ENCODE results near the gene SETBP1.

Gene SETBP1

DNA sequence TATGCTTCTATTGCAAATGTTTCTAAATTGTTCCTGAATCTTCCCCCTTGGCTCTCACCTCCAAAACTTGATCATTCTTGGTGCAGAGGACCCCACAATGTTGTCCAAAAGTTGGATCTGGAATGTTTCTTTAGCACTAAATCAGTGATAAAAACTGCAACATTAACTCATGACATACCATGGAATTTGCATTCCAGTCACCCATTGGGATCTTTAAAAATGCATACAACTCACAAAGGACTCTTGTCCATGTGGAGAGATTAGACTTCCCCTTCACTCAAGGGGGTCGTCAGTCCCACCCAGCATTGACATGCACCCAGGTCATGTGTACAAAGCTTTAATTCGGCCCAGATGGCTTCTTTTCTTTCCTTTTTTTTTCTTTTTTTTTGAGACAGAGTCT lies 169.3 kb downstream of the SETBP1 start:
- DNase-seq, result no peak

DNA sequence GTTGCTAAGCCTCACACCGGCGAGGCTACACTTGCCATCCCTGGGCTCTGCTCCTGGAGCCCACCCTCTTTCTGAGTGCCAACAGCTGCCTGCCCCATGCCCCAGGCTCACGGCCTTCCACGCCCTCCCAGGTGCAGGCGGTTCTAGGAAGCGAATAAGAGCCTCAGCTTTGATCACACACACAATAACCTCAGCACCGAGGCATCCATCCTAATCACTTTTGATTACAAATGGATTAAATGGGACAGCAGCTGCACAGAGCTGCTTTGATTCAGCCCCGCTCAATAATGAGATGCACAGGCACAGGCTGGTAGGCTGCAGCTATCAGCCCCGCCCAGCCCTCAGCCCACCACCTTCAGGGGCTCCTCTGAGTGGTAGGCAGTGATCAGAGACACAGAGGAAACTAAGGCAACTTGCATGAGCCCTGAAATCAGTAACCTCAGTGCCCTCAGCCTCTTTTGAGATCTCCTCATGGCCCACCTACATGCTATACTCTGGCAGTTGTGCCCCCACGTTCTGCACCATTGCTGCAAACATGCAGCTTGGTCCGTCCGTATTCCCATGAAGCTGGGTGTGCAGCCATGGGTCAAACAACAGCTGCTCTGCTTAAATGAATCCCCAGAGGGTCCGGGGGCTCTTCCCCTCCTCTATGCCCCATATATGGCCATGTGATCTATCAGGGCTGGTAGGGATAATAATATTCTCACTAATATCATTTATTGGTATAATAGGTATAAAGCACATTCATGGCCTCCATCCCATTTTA lies 171.4 kb downstream of the SETBP1 start:
- no peak for DNase-seq

DNA sequence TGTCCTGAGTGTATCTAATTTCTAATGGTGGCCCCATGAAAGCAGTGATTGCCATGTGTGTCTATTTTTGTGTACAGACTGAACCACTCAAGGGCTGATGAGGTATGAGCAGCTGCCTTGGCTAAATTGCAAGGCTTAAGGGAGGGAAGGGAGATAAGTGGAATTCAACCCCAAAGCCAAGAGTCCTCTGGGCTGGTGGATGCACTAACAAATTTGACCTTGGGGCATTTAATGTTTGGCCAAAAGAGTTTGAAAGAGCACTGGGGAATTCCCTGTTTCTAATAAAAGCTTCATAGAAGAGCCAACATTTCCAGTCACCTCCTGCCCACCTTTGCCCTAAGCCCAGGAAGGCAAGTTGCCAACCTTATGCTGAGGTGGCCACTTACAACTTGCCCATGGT lies 172.1 kb downstream of the SETBP1 start:
- no peak for DNase-seq

DNA sequence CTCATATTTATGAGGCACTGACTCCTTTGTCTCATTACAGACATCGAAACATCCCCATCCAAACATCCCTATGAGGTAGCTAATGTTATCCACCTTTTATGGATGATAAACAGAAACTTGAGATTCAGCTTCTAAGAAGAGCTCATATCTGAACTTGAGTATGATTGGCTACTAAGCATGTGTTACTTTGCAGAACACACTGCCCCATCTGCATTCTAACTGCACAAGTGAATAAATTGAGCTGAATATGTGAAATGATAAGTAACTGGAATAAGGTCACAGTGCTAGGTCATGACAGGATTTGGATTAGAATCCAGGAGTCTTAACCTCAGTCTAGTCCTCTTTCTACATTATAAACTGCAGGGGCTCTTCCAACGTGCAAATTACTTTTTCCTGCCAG lies 172.7 kb downstream of the SETBP1 start:
- DNase-seq, result no peak

DNA sequence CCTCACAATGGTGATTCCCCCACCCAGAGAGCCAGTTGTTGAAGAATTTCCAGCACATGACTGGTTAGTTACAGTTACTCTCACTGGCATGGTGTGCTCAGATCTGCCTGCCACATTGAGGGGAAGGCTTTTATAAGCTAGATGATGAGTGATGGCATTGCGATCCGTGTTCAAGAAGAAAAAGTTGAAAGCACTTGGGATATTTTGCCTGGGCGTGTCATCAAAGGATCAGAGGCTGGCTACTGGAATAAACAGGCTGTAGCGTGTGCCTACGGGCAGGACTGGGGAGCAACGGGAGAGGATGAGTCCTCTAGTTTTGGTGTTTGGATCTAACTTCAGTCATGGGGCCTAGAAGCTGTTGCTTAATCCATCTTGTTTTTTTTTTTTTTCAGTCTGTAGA lies 175.0 kb downstream of the SETBP1 start:
- DNase-seq, result no peak

DNA sequence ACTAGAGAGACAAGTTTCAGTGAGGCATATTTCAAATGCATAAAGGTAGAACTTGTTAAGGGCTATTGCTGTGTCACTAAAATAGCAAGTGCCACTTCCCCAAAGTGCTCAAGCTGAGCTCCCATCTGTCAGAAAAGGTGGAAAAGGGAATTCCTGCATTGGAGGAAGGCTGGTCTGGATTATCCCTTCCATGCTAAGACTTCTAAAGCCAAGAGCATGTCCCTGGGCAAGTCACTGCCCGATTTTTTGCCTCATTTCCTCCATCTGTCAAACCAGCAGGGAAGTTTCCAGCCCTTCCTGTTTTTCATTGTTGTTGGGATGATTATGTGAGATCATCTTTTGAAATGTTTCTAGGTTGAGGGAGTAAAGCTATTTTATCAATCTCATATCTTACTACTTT lies 175.5 kb downstream of the SETBP1 start:
- DNase-seq, result no peak

DNA sequence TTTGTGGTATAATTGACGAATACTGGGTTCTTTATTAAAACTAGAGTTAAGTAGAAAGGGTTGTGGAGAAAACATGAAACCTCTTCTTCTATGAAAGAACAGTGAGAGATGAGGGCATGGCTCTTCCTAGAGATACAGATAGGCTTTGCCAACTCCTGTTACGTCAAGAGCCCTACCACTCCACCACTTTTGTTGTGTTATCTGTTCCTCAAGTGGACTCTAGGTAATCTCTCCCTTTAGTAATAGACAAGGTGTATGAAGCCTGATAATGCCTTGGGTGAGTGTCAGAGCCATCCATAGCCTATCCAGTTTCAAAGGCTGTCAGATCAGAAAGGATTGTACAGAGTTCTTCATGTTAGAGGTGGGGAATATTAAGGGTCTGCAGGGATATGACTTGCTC lies 176.4 kb downstream of the SETBP1 start:
- no peak for DNase-seq

DNA sequence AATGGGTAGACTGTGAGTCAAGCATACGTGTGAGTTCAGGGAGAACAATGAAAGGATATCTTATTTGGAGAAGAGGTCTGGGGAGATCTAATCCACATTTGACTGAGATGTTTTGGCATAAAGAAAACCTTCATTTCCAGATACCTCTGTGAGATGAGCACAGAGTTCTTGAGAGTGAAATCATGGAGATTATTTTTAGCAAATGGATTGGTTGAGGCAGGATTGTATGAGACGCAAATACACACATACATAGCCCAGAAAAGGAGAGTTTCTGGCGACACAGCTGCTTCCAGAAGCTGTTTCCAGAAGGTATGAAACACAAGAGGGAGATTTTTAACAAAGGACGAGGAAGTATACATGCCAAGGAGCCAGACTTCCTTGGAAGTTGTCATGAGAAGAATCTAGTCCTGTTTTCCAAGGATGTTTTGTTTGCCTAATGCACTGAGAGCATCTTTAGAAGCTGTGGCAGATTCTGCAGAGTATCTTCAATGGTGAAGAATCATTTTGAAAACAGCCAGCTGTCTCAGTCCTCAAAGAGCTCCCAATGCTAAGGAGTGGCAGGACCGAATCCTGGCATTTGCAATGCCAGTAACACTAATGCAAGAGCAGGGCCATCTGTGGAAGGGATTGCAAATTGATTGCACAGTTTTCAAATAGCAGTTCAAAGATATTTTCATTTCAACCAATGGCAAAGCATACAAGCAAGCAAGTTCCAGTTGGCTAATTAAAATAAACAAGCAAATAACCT lies 177.2 kb downstream of the SETBP1 start:
- no peak for DNase-seq

DNA sequence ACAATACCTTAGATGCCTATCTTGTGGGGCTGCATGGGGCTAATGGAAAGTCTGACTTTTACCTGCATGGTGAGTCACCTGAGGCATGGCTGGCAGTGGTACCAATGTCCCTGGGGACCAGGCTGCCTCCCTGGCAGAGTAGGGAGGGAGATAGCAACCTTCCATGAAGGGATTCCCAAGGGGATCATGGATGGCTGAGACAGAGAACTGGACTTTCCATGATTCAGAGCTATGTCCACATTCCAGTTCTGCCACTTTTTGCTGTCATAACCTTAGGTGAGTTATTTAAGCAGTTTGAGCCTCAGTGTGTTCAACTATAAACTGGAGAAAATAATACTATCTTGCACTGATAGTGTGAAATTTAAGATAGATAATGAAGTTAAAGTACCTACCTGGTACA lies 178.6 kb downstream of the SETBP1 start:
- no peak for DNase-seq

DNA sequence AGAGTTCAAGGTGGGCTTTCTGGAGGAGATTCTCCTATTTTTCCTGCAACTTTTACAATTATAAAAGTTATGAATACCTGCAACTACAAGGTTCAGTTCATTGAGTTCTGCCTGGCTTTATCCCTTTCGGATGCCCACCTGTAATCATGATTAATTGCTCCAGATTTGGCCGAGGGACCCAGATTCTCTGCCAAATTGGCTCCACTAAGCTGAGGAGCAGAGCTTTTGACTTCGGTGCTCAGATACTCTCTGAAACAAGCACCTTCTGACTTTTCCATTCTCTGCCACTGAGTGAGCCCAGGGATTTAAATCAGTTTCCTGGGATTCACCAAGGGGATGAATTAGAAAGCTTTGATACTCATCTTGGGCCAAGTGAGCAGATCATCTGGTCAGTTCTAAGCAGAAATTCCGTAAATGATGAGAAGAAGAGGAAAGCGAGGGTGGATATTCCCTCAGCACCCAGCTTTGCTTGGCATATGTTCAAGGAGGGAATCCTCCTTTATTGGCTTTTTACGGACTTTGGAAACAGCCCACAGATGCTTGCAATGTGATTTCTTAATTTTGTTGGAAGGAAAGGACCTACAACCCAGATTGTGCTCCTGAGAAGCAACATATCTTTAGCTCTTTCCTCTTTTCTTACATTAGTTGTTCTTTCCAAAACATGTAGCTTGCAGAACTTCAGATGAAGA lies 179.2 kb downstream of the SETBP1 start:
- no peak for DNase-seq

DNA sequence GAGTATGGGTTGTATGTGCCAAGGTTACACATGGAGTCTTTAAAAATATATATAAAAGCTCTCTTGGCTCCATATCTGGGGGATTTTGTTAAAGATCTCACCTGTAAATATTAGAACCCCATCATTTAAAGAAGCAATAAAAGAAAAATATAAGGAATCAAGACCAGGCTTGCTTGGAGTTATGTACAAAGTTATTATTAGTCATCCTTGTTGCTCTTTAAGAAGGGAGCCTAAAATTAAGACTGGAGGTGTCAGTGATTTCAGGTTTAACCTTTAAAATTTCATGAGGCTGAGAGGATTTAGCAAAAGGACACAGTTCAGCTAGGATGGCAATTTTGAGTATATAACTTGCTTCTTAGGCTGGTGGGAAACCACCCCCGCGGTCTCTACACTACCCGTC lies 181.4 kb downstream of the SETBP1 start:
- DNase-seq, result no peak

DNA sequence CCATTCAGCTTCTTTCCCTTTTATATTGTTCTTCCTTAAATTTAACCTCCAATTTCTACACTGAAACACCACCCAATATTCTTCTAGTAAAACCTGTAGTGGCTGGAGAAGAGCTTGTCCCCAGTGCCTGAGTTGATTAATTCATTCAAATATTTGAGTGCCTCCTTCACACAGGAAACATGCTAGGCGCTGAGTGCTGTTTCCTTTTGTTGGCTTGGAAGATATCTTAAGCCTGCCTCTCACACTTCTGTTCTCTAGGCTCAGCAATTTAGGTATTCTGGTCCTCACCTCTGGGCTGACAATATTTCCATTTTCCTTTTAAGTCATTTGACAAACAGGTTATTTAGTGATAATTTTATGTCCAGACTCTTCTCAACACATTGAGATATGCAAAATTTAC lies 185.4 kb downstream of the SETBP1 start:
- DNase-seq, result no peak

DNA sequence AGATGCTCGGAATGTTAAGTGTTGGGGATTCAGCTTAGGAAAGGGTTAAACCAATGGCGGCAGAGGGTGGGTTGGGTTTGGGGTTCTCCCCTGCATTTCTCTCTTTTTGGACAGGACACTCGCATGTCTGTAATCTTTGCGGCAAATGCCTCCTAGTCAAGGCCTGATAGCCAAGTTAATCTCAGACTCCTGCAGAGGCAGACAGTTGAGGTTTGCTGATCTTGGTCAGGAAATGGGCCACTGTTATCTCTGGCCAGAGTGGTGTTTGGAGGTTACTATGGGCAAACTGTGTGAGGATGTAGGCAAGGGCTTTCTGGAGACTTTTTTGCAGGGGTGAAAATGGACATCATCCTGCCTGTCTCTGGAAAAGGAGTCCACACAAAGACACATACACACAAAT lies 188.8 kb downstream of the SETBP1 start:
- no peak for DNase-seq

DNA sequence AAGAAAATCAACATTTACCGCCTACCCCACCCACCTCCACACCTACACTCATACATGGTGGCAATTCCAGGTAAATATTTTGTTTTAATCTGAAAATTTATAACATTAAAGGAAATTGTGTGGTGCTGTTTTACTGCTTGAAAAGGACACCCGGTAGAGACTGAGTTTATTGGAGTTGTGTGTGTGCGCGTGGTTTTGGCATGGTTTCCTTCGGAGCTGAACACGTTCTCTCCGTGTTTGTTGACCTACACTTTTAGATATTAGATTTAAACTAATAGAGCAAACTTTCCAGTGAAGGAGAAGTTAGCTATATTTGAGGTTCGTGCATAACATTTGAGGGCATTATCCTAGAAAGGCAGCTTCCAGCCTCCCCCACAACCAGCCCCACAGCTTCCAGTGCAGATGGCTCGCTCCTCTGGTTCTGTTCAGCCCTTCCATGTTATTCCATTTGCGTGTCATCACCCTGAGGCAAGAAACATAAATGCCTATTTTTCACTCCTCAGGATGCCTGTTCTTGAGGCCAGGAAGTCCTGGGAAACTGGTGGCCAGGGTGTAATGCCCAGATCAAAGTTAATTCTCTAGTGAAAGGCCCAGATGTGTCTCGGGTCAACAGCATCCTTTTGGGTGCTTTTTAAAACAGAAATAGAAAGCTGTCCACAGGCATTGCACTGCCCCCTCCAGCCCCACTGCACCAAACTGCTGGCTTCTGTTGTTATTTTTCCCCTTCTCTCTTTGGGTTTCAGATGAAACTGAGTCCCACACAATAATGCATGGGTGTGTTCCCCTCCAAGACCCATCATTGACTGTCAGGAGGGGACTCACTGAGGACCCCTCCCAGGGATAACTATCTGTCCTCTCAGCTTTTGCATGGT lies 190.2 kb downstream of the SETBP1 start:
- no peak for DNase-seq

DNA sequence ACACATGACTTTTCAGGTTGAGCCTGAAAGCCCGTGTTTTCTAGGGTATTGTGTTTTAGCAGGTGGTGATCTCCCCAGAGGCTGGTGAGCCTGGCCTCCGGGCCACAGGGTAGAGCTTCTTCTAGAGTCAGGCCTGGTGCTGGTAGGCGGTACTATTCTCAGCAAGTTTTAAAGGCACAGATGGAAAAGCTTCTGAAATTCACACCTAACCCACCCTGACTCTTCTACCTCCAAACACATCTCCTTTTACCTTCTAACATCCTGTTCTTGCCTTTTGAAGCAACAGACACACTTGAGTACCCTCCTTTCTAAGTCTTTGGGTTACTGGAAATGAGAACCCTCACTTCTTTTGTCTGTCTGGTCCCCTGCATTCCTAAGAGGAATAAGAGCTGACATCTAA lies 191.1 kb downstream of the SETBP1 start:
- no peak for DNase-seq

DNA sequence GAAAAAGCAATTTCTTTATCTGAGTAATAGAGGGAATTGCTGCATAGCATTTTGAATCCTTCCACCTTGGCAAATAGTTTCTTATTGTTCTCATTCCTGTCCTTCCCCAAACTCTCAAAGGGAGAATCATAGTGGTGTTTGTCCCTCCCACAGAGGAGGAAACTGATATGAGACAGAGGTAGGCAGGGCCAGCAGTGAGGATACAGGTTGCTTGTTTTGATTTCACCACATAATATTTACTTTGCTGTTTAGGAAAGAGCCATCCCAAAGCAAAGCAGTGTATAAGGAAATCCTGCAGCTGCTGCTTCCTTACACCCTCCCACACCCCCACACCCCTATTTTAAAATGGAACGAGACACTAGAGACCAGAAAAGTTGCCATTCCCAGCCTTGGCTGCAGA lies 195.3 kb downstream of the SETBP1 start:
- no peak for DNase-seq

DNA sequence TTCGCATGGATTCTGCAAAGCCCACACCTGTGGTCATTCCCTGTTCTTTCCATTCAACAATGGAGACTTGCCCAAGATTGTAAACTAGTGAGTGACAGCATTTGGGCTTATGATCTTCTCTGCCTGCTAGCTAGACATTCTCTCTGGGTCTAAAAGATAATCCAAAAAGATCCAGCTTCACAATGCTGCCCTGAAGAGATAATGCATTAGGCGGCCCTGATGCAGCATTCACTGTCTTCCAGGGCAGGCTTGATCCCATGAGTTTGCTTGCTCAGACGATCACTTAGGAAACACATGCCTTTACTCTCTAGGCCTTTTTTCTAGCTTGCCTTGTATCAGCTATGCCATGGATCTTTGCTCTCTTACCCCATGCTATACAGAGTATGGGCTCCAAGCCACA lies 196.1 kb downstream of the SETBP1 start:
- no peak for DNase-seq

DNA sequence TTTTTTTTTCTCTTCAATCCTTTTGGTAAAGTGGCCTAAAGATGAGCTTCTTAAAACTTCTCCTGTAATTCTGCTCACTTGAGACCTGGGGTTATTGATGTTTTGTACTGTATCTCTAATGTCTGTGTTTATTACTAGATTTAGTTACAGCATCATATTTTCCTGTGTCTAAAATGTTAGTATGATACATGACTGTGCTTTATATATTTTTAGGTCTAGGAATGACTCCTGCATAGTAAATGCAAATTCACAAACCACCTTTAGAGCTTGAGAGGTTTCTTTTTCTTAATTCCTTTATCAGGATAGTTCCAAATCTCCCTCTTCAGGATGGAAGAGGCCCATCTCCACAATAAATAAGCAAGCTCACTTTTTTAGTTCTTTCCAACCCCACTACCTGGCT lies 197.6 kb downstream of the SETBP1 start:
- DNase-seq, result no peak

DNA sequence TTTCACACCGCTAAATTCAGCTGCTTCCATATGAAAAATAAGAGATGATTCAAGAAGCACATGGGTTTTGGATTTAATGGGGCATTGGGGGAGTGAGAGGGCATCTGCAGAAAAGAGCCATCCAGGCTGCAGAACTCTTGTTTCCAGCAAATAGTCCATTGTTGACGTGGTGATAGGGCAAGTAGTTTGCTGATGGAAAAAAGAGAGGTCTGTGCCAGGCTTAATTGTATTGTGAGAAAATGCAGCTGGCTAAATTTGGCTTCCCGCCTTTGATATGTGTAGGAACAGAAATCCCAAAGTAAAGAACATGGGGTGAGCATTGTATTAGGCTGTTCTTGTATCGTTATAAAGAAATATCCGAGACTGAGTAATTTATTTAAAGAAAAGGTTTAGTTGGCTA lies 199.5 kb downstream of the SETBP1 start:
- DNase-seq, result no peak

DNA sequence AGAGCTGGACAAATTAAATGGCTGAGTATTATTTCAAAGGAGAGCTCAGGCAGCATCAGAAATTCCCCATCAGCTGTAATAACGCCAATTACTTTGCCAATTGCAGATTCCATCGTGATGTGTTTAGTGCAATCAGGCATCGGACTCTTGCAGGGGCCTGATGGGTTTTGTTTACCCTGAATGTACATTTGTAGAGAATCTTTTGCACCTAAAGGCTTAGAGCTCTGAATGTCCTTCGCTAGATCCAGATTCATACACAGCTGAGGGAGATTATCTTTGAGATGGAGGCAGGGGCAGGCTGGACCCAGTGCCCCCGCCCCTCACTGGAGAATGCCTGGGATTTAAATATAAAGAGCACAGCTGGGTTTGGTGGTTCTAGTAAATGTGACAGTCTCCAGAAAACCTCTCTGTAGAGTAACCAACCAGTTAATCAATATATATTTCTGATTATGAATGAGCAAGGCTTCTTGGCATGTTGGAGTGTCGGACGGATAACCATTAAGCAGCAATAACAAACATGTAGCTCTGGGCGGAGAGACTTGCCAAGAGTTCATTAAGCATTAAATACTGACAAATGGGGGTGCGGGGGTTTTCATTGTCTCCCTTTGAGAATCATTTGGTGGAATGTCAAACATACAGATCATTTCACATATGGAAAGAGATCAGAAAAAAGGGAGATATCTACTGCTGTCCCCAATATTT lies 200.9 kb downstream of the SETBP1 start:
- no peak for DNase-seq

DNA sequence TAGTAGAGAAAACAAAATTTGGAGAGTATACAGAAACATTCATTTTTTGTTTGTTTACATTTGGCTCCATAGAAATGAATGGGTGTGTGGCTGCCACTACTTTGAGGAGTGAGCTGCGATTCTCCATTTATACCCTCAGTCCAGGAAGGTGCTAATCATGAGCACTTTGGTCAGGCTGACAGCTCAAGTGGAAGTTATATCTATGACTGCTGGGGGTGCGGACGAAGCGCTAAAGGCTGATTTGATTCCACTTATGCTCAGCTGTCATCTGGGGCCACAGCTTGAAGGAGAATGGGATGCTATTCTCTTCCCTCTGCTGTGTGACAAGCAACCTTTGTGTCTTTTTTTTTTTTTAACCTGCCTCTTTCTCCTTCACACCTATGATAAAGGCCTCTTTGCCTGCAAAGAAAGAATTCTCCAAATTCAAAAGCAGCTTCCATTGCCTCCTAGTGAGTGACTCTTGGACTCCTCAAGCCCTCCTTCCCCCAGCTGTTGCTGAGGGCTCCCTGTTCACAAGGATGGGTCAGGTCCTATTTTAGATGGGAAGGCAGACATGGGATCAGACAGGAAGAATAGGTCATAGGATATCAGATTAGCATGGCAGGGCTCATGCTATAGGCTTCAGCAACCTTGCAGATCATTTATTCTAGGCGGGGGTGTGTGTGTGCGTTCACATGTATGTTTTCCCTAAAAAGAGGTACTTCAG lies 201.6 kb downstream of the SETBP1 start:
- no peak for DNase-seq

DNA sequence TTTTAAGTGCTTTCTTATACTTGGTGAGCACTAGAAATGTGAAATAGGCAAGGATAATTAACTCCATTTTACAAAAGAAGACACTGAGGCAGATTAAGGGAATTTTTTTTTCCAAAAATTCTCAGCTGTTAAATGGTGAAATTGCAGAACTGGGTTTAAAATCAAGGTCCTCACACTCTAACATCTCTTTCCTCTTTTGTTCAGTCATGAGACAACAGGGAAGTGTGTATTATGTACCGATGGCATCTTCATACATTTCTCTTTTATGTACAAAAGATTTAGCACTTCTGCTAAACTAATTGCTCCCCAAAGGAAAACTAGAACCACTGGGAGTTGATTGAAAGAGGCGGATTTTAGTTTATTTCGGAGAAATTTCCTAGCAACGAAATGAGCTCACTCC lies 203.0 kb downstream of the SETBP1 start:
- no peak for DNase-seq
